ENCODE measurements around the gene TRAF3IP1.
"Not testable (repeated sequence)": the region's sequence is repeated elsewhere in the genome, so short reads cannot be mapped to it uniquely, and the experiment has no call there.

Gene TRAF3IP1

GRCh38 chr2:238320246-238320647 is at the start of gene TRAF3IP1:
TSS of gene TRAF3IP1 (plus strand) at chr2:238320518. CDS start at chr2:238320663, 145 bp downstream.
- peak; percentile 96 to 99 for ATAC-seq

- no peak for ATAC-seq
Observed at GRCh38 chr2:238270606-238271005, 49.7 kb upstream of the TRAF3IP1 start.

- no peak for ATAC-seq
Observed at GRCh38 chr2:238271061-238271554, 49.2 kb upstream of the TRAF3IP1 start.

GRCh38 chr2:238271686-238272085 is 48.6 kb upstream of the TRAF3IP1 start:
- ATAC-seq, result not testable (repeated sequence)

- ATAC-seq, result no peak
Observed at GRCh38 chr2:238272156-238272555, 48.2 kb upstream of the TRAF3IP1 start.

- not testable (repeated sequence) for ATAC-seq
Observed at GRCh38 chr2:238273433-238273832, 46.9 kb upstream of the TRAF3IP1 start.

- no peak for ATAC-seq
Observed at GRCh38 chr2:238274152-238274865, 46.0 kb upstream of the TRAF3IP1 start.

- no peak for ATAC-seq
Observed at GRCh38 chr2:238277695-238278094, 42.6 kb upstream of the TRAF3IP1 start.

- no peak for ATAC-seq
Observed at GRCh38 chr2:238278626-238279323, 41.5 kb upstream of the TRAF3IP1 start.

GRCh38 chr2:238279324-238279682 is 41.0 kb upstream of the TRAF3IP1 start:
- no peak for ATAC-seq

- ATAC-seq, result no peak
Observed at GRCh38 chr2:238280083-238280825, 40.1 kb upstream of the TRAF3IP1 start.

GRCh38 chr2:238281826-238282480 is 38.4 kb upstream of the TRAF3IP1 start:
- ATAC-seq, result no peak

GRCh38 chr2:238282861-238283738 is 37.2 kb upstream of the TRAF3IP1 start:
- no peak for ATAC-seq

- no peak for ATAC-seq
Observed at GRCh38 chr2:238284802-238285515, 35.4 kb upstream of the TRAF3IP1 start.

GRCh38 chr2:238285653-238286082 is 34.6 kb upstream of the TRAF3IP1 start:
- ATAC-seq, result no peak

GRCh38 chr2:238286095-238286494 is 34.2 kb upstream of the TRAF3IP1 start:
- no peak for ATAC-seq

- no peak for ATAC-seq
Observed at GRCh38 chr2:238286551-238286950, 33.8 kb upstream of the TRAF3IP1 start.

- no peak for ATAC-seq
Observed at GRCh38 chr2:238286987-238287736, 33.2 kb upstream of the TRAF3IP1 start.

- peak; percentile 12 to 15 for ATAC-seq
Observed at GRCh38 chr2:238287737-238288649, 32.3 kb upstream of the TRAF3IP1 start, which contains the start of gene PER2. TSS of gene PER2 (minus strand) at chr2:238288610. CDS start at chr2:238277936, 10,674 bp downstream.

Data from activated CD4-positive, CD25-positive, alpha-beta regulatory T cell treated with anti-CD3 and anti-CD28 coated beads, Interleukin-2, amount 50 U/mL, for 24 hours (primary cell).